Dendritic cell treated with granulocyte-macrophage colony-stimulating factor and Interleukin-4, amounts not matched to agents 40 ng/mL and 50 ng/mL, for 4 days (primary cell): ENCODE measurements around the gene LRCOL1.

Experiments used
- H3K27ac Mint-ChIP-seq: one replicate; pipeline ENCODE4 v1.8.0; 2022; ENCODE audit warnings: mild to moderate bottlenecking, mixed read lengths
- H3K27me3 Mint-ChIP-seq: one replicate; pipeline ENCODE4 v1.8.0; 2022; ENCODE audit warnings: mild to moderate bottlenecking, mixed read lengths
- H3K36me3 Mint-ChIP-seq: one replicate; pipeline ENCODE4 v1.8.0; 2022; ENCODE audit warnings: low read depth, mixed read lengths
- H3K4me1 Mint-ChIP-seq: one replicate; pipeline ENCODE4 v1.8.0; 2022; ENCODE audit warnings: low read depth, mixed read lengths
- H3K4me3 Mint-ChIP-seq: one replicate; pipeline ENCODE4 v1.8.0; 2022; ENCODE audit warnings: mild to moderate bottlenecking, moderate library complexity, mixed read lengths
- H3K9me3 Mint-ChIP-seq: one replicate; pipeline ENCODE4 v1.8.0; 2022; ENCODE audit warnings: mixed read lengths
- intact Hi-C: fragments of 100-400 bp; cut with micrococcal nuclease; formaldehyde crosslinking; loops from one replicate; pipeline ENCODE4 v1.15.0; 2022

Gene LRCOL1

DNA sequence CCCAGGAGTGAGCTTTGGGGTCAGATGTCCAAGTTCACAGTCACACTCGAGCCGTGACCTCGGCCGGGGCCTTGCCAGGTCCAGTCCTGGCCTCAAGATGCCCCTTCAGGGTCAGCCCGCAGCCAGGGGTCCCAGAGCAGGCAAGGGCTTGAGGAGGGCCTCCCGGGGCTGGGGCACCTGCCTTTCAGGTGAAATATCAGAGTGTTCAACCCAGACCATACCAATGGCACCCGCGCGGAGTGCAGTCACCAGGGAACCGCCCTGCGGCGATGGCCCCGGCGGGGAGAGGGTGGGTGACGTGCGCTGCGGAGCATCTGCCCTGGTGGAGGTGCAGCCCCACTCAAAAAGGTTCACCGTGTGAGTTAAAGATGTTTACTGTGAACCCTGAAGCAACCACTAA is 16.9 kb downstream of the LRCOL1 start:
- Mint-ChIP-seq H3K4me1 (peaks cover 18% of the 10 kb centered on the region), H3K4me3 (no peak overlapping the region), H3K36me3 (no peaks in the 10 kb centered on the region), H3K27me3 (peaks cover 65% of the 10 kb centered on the region), H3K27ac (no peak overlapping the region), H3K9me3 (no peaks in the 10 kb centered on the region)
- intact Hi-C loops = no loop called here

DNA sequence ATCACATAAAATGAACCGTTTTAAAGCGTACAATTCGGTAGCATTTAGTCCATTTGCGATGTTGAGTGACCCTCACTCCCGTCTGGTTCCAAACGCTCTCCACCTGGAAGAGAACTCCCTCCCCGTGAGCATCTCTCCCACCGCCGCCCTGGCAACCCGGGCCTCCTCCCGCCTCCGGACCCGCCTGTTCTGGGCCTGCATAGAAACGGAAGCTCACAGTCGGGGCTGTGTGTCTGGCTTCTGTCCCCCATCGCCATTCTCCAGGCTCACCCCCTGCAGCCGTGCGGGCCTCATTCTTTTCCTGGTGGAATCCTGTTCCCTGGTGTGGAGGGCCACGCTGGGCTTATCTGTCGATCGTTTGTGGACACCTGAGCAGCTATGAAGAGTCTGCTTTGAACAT is 17.3 kb downstream of the LRCOL1 start:
- no peaks in the 10 kb centered on the region for H3K36me3 Mint-ChIP-seq
- peaks cover 64% of the 10 kb centered on the region for H3K27me3 Mint-ChIP-seq
- no peaks in the 10 kb centered on the region for H3K9me3 Mint-ChIP-seq
- no peak overlapping the region for H3K27ac Mint-ChIP-seq
- H3K4me3 Mint-ChIP-seq = no peak overlapping the region
- peaks cover 17% of the 10 kb centered on the region for H3K4me1 Mint-ChIP-seq
- intact Hi-C loops = no loop called here

DNA sequence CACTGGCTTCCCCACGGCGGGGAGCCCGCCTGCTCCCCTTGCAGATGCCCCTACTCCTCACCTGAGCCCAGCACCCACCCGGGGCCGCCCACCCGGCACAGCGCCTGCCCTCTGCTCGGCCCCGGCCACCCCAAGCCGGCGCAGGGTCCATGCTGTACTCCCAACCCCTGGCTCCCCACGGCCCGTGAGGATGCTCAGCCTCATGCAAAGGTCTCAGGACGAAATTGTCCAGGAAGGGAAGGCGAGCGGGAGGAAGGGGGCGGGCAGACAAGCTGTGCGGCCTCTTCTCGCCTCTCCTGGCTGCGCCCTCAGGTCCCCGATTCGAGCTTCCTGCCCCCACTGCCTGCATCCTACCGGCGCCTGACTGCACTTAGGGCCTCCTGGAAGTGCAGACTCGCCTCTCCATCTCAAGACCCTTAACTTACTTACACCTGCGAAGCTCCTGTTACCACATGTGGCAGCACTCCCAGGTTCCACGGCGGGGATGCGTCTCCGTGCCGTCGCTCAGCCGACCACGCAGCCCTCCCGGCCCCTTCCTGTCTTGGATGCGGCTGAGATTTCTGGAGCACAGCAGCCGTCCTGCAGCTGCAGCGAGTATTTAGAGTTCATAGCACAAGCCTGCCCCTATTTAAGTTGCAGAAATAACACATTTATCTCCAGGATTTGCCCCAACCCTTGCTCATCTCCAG is 18.0 kb downstream of the LRCOL1 start:
- no peaks in the 10 kb centered on the region for H3K9me3 Mint-ChIP-seq
- no peak overlapping the region for H3K27ac Mint-ChIP-seq
- peaks cover 12% of the 10 kb centered on the region for H3K4me1 Mint-ChIP-seq
- H3K36me3 Mint-ChIP-seq = no peaks in the 10 kb centered on the region
- intact Hi-C loops = no loop called here
- no peak overlapping the region for H3K4me3 Mint-ChIP-seq
- peaks cover 60% of the 10 kb centered on the region for H3K27me3 Mint-ChIP-seq

GRCh38 chr12:132591107-132591935 is 19.1 kb downstream of the LRCOL1 start:
- intact Hi-C loops = no loop called here
- Mint-ChIP-seq H3K27ac (no peak overlapping the region), H3K9me3 (no peaks in the 10 kb centered on the region), H3K27me3 (peaks cover 57% of the 10 kb centered on the region), H3K36me3 (no peaks in the 10 kb centered on the region), H3K4me3 (no peak overlapping the region), H3K4me1 (peaks cover 8% of the 10 kb centered on the region)

DNA sequence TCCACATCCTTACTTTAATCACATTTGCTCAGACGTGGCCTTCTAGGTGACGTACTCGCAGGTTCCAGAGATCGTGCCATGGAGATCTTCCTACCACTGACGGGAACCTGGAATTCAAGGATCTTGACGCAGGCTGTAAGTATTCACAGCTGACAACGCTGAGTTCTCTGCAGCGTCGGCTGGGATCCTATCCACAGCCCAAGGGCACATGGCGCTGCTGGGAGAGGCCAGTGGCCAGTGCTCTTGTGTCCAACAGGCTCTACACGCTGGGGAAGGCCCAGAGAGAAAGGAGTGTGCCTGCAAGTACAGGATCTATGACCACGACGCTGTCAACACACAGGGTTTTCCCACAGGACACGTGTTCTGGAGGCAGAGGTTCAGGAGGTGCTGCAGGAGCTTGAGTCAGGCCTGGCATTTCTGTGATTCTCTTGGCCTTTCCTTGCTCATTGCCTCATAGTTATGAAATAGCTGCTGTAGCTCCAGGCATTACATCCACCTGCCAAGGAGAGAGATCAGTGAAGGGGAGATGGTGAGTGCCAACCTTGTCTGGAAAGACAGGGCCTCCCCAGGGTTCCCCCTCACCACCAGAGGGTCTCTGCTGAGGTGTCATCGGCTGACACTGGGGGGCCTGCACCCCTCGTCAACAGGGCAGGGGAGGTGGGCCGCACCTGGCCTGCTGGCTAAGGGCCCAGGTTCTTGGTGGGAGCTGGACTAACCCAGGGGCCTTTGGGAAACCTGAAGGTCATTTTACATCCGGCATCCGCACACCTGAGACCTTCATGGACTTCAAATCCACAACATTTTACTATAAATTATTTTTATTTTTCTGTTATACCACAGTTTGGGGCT is 21.3 kb downstream of the LRCOL1 start:
- no peak overlapping the region for H3K4me3 Mint-ChIP-seq
- no peak overlapping the region for H3K27ac Mint-ChIP-seq
- H3K36me3 Mint-ChIP-seq = peaks cover 11% of the 10 kb centered on the region
- H3K4me1 Mint-ChIP-seq = peaks cover 6% of the 10 kb centered on the region
- no peaks in the 10 kb centered on the region for H3K9me3 Mint-ChIP-seq
- peaks cover 44% of the 10 kb centered on the region for H3K27me3 Mint-ChIP-seq
- intact Hi-C loops = no loop called here

DNA sequence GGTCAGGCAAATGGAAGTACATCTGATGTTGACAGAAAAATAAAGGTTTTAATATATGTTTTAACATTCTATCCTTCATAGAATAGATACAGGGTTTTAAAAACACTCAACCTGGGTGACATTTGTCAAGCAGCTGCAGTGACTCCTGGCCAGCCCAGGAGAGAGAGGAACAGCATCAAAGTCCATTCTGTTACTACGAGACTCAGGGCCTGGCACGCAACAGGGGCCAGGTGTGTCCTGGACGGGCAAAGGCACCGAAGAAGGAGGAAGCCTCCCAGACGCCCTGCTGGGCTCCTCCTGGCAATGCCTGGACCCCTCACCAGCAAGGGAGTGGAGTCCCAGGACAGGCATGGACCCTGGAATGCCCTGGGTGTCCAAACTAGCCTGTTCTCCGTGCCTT is 22.1 kb downstream of the LRCOL1 start:
- H3K4me3 Mint-ChIP-seq = no peak overlapping the region
- H3K27me3 Mint-ChIP-seq = peaks cover 36% of the 10 kb centered on the region
- intact Hi-C loops = no loop called here
- no peak overlapping the region for H3K27ac Mint-ChIP-seq
- no peaks in the 10 kb centered on the region for H3K4me1 Mint-ChIP-seq
- H3K36me3 Mint-ChIP-seq = peaks cover 18% of the 10 kb centered on the region
- H3K9me3 Mint-ChIP-seq = no peaks in the 10 kb centered on the region

DNA sequence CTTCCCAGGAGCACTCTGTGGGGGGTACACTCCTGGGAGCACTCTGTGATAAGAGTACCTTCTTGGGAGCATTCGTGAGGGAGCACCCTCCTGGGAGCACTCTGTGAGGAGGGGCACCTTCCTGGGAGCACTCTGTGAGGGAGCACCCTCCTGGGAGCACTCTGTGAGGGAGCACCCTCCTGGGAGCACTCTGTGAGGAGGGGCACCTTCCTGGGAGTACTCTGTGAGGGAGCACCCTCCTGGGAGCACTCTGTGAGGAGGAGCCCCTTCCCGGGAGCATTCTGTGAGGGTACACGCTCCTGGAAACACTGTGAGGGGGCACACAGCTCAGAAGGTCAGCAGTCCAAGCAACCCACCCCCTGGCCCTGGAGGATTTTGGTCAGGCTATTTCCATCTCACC is 22.6 kb downstream of the LRCOL1 start:
- Mint-ChIP-seq H3K9me3 (no peaks in the 10 kb centered on the region), H3K36me3 (peaks cover 19% of the 10 kb centered on the region), H3K4me1 (no peaks in the 10 kb centered on the region), H3K27ac (no peak overlapping the region), H3K27me3 (peaks cover 31% of the 10 kb centered on the region), H3K4me3 (no peak overlapping the region)
- intact Hi-C loops = no loop called here

DNA sequence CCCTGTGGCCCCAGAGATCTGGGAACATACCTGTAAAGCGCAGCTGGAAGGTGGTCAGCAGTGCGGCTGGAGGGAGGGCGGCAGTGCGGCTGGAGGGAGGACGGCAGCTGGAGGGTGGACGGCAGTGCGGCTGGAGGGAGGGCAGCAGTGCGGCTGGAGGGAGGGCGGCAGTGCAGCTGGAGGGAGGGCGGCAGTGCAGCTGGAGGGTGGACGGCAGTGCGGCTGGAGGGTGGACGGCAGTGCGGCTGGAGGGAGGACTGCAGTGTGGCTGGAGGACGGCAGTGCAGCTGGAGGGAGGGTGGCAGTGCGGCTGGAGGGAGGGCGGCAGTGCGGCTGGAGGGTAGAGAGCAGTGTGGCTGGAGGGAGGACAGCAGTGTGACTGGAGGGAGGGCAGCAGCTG is 23.5 kb downstream of the LRCOL1 start:
- peaks cover 22% of the 10 kb centered on the region for H3K27me3 Mint-ChIP-seq
- no peak overlapping the region for H3K27ac Mint-ChIP-seq
- intact Hi-C loops = no loop called here
- H3K4me1 Mint-ChIP-seq = no peaks in the 10 kb centered on the region
- no peaks in the 10 kb centered on the region for H3K9me3 Mint-ChIP-seq
- no peak overlapping the region for H3K4me3 Mint-ChIP-seq
- H3K36me3 Mint-ChIP-seq = peaks cover 28% of the 10 kb centered on the region

DNA sequence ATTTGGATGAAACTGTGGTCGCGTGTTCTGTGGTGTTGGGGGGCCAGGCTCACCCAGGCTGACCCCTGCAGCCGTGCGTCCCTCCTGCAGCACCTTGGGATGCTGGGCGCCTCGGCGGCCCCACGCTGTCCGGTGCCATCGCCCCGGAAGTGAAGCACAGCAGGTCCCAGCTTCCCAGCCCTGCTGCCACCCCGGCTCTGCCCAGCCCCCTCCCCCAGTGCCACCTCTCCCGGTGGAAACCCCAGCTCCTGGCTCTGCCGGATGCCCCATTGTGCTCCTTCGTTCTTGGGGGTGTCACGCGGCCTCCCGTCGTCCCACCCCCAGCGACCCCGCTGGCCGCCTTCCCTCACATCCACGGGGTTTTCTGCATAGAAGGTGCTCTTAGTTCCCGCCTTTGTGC is 25.2 kb downstream of the LRCOL1 start:
- Mint-ChIP-seq H3K36me3 (peaks cover 45% of the 10 kb centered on the region), H3K27me3 (peaks cover 15% of the 10 kb centered on the region), H3K27ac (no peak overlapping the region), H3K4me3 (no peak overlapping the region), H3K4me1 (no peaks in the 10 kb centered on the region), H3K9me3 (no peaks in the 10 kb centered on the region)
- intact Hi-C loops = no loop called here

DNA sequence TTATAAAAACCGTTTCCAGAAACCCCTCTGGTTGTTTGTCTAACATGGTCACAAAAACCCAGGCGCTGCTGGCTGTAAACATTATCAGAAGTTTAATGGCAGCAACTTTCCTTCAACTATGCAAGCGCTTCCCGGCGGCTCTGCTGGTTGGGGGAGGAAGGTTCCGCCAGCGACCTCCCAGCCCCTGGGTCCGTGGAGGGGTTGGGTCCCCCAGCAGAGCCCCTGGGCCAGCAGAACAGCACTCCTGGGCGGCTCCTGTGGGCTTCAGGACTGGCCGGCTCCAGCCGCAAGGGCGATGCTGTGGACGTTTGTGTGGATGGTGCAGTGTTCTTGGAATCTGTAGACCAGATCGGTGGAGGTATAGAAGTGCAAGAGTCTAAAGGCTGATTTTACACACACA is 26.0 kb downstream of the LRCOL1 start:
- Mint-ChIP-seq H3K4me3 (no peak overlapping the region), H3K4me1 (no peaks in the 10 kb centered on the region), H3K27me3 (peaks cover 10% of the 10 kb centered on the region), H3K27ac (no peak overlapping the region), H3K9me3 (no peaks in the 10 kb centered on the region), H3K36me3 (peaks cover 53% of the 10 kb centered on the region)
- intact Hi-C loops = no loop called here

DNA sequence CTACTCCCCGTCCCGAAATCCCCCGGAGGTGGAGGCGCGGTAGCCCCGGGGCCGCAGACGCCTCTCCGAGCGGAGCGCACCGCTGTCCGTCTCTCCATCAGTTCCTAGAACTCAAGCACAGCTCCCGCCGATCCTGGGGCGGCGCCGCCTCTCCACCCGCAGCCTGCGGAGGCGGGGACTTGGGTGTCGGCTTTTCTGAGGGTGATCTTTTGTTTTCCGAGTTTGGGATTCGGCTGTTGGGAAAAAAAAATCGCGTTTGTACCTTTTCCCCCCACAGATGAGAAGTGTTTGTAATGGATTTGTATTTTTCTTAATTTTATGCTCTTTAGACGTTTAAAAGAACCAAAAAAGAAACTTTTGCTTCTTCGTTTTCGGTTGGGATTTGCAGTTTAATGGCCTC is 26.6 kb downstream of the LRCOL1 start:
- Mint-ChIP-seq H3K27me3 (peaks cover 6% of the 10 kb centered on the region), H3K4me1 (no peaks in the 10 kb centered on the region), H3K36me3 (peaks cover 60% of the 10 kb centered on the region), H3K4me3 (no peak overlapping the region), H3K9me3 (no peaks in the 10 kb centered on the region), H3K27ac (no peak overlapping the region)
- intact Hi-C loops = no loop called here

DNA sequence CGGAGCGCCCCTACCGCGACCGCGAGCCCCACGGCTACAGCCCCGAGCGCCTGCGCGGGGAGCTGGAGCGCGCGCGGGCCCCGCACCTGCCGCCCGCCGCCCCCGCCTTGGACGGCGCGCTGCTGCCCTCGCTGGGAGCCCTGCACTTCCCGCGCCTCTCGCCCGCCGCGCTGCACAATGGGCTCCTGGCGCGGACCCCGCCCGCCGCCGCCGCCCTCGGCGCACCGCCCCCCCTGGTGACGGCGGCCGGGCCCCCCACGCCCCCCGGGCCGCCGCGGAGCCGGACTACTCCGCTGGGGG is 27.0 kb downstream of the LRCOL1 start:
- no peak overlapping the region for H3K27ac Mint-ChIP-seq
- H3K4me1 Mint-ChIP-seq = no peaks in the 10 kb centered on the region
- H3K9me3 Mint-ChIP-seq = no peaks in the 10 kb centered on the region
- no peak overlapping the region for H3K4me3 Mint-ChIP-seq
- intact Hi-C loops = no loop called here
- peaks cover 5% of the 10 kb centered on the region for H3K27me3 Mint-ChIP-seq
- H3K36me3 Mint-ChIP-seq = peaks cover 63% of the 10 kb centered on the region

GRCh38 chr12:132582582-132583410 is 27.6 kb downstream of the LRCOL1 start:
- H3K4me3 Mint-ChIP-seq = no peak overlapping the region
- H3K36me3 Mint-ChIP-seq = peaks cover 69% of the 10 kb centered on the region
- no peaks in the 10 kb centered on the region for H3K9me3 Mint-ChIP-seq
- peaks cover 5% of the 10 kb centered on the region for H3K27me3 Mint-ChIP-seq
- intact Hi-C loops = no loop called here
- H3K27ac Mint-ChIP-seq = no peak overlapping the region
- H3K4me1 Mint-ChIP-seq = no peaks in the 10 kb centered on the region
